Activated CD4-positive, alpha-beta T cell treated with anti-CD3 and anti-CD28 coated beads, Interleukin-2, Interleukin-4, amounts not matched to agents 100 ng/mL and 50 ng/mL, durations not matched to agents 16 hours and 8 hours (primary cell): ENCODE results near the gene DNAJC27.

Experiments
- DNase-seq: peaks from one replicate; pipeline ENCODE4 v3.0.0-alpha.2; 2020; ENCODE audit warnings: low spot score

The DNAJC27 gene

DNA sequence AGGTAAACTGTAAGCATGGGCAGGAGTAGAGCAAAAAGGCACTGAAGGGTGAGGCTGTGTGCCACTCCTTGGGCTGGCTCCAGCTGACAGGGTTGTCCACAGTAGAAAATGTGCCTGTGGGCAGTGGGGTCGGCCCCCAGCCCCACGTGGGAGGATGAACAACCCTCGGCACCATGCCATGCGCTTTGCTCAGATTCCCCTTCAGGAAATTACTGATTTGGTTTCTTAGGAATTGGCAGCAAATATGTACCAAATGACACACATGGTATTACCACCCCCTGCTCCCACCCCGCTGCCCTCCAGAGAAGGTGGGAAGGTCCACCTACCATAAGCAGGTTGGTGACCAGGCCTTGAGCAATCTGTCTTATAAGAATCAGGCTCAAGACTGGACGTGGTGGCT, 65.3 kb downstream of the DNAJC27 start:
- DNase-seq, result no peak

DNA sequence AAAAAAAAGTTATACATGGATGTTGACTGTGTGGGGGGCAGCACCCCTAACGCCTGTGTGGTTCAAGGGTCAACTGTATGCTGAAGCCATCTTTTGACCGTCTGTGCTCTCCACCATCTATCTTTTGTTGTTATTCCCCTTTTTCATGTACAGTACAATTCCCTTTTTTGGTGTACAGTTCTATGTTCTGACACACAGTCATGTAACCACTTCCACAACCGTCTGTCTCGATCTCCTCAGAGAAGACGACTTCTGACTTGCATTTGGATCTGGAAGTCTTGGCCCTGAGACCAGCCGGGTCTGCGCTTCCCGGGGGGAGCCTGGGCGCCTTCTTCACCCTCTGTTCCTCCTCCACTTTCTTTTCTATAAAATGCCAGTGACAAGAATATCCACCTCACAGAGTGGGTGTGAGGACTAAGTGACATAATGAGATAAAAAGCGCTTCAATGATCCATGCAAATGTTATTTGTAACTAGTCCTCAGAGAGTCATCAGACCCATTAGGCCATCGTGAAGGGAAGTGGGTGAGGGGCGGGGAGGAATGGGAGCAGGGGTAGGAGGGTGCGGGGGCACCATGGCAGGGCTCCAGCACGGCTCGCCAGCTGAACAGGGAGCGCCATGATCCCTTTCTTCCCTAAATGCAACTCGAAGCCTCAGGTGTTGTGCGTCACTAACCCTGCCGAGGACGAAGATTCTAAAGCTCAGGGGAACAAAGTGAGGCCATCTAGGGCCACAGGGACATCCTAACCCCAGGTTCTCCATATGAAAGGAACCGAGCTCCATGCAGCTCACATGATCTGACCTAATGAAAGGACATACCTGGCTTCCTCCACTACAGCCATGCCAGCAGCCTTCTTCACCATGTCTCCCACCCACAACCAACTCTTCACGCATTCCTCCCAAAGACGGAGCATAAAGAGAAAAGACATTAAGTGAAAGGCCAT, 68.3 kb downstream of the DNAJC27 start:
- DNase-seq, result no peak

DNA sequence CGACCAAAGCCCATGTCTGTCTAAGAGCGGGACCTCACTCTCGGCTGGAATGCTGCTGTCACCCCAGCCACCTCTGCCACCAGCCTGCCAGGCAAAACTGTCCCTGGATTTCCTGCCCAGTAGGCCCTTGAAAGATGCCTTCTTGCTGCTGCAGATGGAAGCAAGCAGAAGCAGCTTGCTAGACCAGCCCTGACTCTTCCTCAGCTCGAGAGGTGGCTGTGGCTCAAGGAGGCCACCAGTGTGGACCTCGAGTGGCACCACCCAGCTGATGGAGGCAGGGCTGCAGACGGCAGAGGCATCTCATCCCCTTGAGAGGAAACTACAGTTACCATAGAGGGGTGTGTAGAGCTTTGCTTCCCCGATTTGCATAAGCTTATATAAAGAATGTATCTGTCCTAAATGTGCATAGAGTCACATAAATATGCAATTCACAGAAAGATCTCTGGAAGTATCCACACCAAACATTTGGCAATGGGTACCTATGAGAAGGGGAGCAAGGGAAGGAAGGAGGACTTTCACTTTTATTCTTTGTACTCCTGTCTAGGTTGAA, 72.3 kb downstream of the DNAJC27 start:
- no peak for DNase-seq

DNA sequence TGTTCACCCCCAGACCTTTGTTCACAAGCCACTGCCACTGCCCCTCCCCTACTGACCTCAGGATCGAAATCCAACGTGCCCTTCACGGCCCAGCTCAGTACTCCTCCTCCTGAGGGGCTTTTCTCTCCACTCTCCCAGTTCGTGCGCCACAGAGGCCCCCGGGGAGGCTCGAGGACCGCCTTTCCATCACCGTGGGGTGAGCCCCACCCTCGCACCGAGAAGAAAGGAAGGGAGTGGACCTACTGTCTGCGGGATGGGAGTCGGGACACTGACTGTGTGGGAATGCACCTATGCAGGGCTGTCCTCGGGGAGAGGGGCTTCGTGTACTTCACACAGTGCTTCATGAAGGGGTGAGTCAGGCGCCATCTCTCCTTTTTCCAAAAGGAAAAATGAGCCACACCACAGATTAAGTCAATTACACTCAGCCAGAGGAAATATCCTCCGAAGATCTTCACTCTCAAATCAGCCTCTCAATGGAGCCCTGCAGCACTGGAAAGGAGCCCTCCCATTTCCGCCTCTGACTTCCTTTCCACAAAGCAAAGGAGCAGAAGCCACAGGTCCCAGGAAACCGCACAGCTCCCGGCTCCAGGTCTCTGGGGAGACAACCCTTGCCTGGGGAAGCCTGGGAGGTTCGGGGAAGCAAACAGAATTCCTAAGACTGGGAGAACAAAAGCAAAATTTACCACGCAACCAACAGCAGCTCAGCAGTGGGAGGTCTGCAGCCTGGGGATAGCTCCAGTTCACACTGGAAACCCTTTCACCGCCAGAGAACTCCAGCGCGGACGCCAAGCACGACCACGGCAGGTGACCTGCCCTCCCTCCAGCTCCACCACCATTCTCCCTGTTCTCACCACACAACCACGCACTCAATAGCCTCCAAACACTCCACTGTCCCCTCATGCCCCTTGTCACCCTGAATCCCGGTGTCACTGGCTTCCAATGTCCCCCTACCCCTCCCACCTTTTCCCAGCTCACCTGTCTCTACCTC, 73.3 kb downstream of the DNAJC27 start:
- no peak for DNase-seq

DNA sequence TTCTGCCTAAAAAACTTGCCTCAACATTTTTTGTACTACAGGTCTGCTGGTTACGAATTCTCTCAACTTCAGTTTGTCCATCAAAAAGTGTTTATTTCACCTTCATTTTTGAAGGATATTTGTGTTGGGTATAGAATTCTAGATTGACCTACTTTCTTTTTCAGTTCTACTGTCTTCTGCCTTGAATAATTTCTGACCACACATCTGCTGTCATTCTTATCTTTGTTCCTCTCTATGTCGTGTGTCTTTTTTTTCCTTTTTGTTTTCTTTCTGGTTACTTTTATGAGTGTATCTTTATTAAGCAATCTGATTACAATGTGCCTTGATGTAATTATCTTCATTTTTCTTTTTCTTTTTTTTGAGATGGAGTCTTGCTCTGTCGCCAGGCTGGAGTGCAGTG, 77.0 kb downstream of the DNAJC27 start:
- DNase-seq, result no peak

DNA sequence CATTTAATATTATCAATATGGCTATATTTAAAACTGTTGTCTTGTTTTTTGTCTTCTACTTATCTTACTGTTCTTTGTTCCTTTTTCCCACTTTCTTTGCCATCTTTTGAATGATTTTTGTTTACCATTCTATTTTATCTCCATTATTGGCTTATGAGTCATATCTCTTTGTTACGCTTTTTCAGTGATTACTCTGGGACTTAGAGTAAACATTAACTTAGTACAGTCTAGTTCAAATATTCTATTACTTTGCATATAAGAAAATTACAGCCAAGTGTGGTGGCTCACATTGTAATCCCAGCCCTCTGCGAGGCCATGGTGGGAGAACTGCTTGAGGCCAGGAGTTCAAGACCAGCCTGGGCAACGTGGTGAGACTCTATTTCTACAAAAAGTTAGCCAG, 77.8 kb downstream of the DNAJC27 start:
- DNase-seq, result no peak
